MM.1S (cell line): ENCODE measurements around the gene PYCARD.

Experiments
- CTCF ChIP-seq: fragments of 300-600 bp; sonication (generic); IDR thresholded peaks from 2 replicates; pipeline ENCODE4 v1.5.1; 2016; ENCODE audit warnings: antibody characterized with exemption, low read length, mixed read lengths
- EZH2 ChIP-seq: fragments of 300-600 bp; sonication (generic); optimal IDR thresholded peaks from 2 replicates; pipeline ENCODE3; 2017; ENCODE audit warnings: low read depth, mild to moderate bottlenecking, antibody characterized with exemption, low read length, mixed read lengths
- EZH2phosphoT487 ChIP-seq: fragments of 300-600 bp; sonication (generic); IDR thresholded peaks from 2 replicates; pipeline ENCODE4 v1.6.1; 2018; ENCODE audit warnings: antibody characterized with exemption, low read length

- TF ChIP-seq CTCF (no peak), EZH2 (no peak), EZH2phosphoT487 (no peak)
Measured at GRCh38 chr16:31213342-31213741, 10.8 kb upstream of the PYCARD start.
